KOPT-K1 (cell line): ENCODE data around the gene KLHDC8B.
A peak's percentile ranks its signal among the peaks of the same experiment; 100 is the strongest.

Experiments
- H3K27ac ChIP-seq: fragments of 200-600 bp; sonication (generic); 2 replicates; pipeline ENCODE4 v1.5.1; 2016; ENCODE audit warnings: antibody characterized with exemption, mild to moderate bottlenecking, low read depth, low read length; ENCODE audit not compliant: poor library complexity, severe bottlenecking
- H3K36me3 ChIP-seq: fragments of 200-600 bp; sonication (generic); 2 replicates; pipeline ENCODE4 v1.5.1; 2017; ENCODE audit warnings: antibody characterized with exemption, mild to moderate bottlenecking, low read length, moderate library complexity; ENCODE audit not compliant: insufficient read depth
- H3K9me3 ChIP-seq: fragments of 200-600 bp; sonication (generic); 2 replicates; pipeline ENCODE4 v1.5.1; 2017; ENCODE audit warnings: antibody characterized with exemption, low read length, mild to moderate bottlenecking; ENCODE audit not compliant: insufficient read depth, poor library complexity, severe bottlenecking

The KLHDC8B gene

DNA sequence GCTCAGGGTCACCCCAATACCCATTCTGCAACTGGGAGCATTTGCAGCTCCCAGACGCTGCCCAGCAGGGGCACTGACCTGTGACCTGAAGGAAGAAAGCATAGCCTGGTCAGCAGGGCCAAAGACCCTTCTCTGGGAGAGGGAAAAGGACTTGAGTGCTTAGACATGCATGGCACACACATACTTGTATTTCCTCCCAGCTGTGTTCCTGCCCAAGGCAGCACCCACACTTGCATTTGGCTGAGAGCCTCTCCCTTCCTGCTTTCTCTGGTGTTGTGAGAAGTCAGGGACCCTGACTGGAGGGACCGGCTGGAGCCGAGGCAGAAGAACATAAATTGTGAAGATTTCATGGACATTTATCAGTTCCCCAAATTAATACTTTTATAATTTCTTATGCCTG, 31.3 kb upstream of the KLHDC8B start:
- H3K27ac ChIP-seq, result no peak overlapping the region
- no peaks in the 10 kb centered on the region for H3K36me3 ChIP-seq
- peaks cover 18% of the 10 kb centered on the region for H3K9me3 ChIP-seq

DNA sequence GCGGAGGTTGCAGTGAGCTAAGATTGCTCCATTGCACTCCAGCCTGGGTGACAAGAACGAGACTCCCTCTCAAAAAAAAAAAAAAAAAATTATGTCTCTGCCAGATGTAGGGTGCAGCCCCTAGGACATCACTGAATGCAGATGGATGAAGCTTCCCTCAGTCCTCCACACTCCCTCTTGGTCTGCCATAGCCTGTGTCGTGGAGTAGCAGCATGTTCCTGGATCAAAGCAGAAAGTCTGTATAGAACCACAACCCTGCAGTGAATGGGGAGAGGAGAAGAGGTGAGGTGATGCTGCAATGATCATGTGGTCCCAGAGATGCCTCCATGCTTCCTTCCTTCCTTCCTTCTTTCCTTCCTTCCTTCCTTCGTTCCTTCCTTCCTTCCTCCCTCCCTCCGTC, 23.2 kb upstream of the KLHDC8B start:
- H3K36me3 ChIP-seq, result no peaks in the 10 kb centered on the region
- no peak overlapping the region for H3K27ac ChIP-seq
- no peaks in the 10 kb centered on the region for H3K9me3 ChIP-seq

DNA sequence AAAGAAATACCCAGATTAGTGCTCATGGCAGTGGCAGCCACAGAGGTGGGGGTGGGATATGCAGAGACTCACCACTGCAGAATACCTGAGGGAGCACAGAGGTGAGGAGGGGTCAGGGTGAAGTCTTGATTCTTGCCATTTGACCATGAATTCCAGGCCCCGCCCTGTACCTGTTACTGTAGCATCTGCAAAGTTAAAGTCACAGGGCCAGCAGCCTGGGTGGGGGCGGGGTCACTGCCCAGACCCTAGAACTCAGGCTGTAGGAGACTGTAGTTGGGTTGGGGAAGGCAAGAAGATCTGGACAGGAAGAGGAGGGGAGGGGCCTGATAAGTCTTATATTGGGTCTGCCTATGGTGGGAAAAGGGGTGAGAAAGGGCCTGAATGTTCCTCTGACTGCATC, 19.8 kb upstream of the KLHDC8B start:
- no peaks in the 10 kb centered on the region for H3K36me3 ChIP-seq
- H3K9me3 ChIP-seq, result no peaks in the 10 kb centered on the region
- H3K27ac ChIP-seq, result no peak overlapping the region

DNA sequence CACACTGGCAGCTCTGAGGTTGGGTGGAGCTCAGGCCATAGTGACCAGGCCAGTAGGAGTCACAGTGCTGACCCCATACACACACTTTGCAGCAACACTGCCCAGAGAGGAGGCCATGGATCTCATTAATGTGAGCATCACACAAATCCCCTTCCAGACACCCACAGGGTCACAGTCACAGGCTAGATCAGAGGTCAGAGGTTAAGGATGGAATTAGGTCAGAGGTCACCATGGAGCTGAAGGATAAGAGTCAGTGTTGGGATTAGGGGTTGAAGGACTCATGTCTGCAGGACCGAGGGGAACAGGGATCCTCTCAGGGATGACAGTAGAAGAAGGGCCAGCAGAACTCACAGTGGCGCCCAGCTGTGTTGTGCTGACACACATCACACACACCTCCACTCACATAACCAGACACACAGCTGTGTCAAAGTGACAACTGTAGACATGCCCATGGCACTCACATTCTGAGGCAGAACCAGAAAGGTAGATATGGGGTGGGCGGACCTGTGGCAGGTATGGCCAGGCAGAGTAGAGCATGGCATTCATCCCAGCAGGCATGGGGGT, 18.0 kb upstream of the KLHDC8B start:
- no peak overlapping the region for H3K27ac ChIP-seq

DNA sequence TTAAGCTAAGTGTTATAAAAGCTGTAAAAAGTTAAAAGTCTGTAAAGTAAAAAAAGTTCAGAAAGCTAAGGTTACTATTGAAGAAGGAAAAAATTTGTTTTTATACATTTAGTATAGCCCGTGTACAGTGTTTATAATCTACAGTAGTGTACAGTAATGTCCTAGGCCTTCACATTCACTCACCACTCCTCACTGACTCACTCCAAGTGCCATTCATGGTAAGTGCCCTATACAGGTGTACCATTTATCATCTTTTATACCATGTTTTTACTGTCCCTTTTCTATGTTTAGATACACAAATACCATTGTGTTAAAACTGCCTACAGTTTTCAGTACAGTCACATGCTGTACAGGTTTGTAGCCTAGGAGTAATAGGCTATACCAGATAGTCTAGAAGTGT, 14.1 kb upstream of the KLHDC8B start:
- Histone ChIP-seq H3K9me3 (no peaks in the 10 kb centered on the region), H3K36me3 (no peaks in the 10 kb centered on the region; the same call in 1 of the 2 replicates), H3K27ac (no peak overlapping the region)

More for the DNA sequence above, 18.0 kb upstream of the KLHDC8B start:
- no peaks in the 10 kb centered on the region for H3K9me3 ChIP-seq
- no peaks in the 10 kb centered on the region for H3K36me3 ChIP-seq

DNA sequence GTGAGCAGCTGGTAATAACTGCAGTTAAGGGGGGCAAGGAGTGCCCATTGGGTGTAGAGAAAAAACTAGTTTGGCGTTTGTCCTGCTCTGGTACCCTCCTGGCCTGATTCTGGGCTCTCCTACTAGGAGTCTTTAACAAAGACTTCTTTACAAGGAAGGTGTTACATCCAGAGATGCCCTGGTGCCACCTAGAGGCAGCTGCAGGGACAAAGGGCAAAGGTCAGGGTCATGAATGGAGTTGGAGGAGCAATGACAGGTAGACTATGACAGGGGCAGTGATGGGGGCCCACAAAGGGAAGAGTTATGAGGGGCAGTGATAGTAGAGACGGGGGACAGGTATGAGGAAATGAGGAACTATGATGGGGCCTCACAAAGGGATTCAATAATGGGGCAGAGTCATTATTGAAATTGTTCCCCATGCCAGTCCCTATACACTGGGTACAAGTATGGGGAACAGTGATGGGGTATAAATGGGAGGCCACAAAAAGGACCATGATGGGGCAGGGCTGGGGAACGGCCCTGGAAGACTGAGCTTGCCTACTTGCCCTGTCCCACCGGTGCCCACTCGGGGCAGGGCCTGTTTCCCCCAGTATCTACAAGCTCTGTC, 13.2 kb upstream of the KLHDC8B start:
- peaks cover 7% of the 10 kb centered on the region for H3K36me3 ChIP-seq
- no peaks in the 10 kb centered on the region for H3K9me3 ChIP-seq
- no peak overlapping the region for H3K27ac ChIP-seq

DNA sequence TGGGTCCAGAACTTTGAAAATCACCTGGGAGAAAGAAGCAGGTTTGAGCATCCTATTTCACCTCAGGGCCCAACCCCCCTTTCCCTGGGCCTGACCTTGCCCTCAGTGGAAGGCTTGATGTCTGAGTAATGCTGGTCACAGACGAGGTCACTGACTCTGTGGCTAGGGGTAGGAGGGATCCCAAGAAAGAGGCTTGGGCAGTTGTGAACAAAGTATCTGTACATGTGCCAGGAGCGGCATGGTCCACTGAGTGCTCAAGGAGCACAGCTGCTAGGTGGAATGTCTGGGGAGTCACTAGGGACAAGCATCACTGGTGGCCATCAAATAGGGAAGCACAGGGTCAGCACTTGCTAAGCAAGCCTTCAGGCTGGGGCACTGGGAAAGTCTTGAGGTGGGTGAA, 12.6 kb upstream of the KLHDC8B start:
- Histone ChIP-seq H3K9me3 (no peaks in the 10 kb centered on the region), H3K27ac (no peak overlapping the region), H3K36me3 (peaks cover 13% of the 10 kb centered on the region)

DNA sequence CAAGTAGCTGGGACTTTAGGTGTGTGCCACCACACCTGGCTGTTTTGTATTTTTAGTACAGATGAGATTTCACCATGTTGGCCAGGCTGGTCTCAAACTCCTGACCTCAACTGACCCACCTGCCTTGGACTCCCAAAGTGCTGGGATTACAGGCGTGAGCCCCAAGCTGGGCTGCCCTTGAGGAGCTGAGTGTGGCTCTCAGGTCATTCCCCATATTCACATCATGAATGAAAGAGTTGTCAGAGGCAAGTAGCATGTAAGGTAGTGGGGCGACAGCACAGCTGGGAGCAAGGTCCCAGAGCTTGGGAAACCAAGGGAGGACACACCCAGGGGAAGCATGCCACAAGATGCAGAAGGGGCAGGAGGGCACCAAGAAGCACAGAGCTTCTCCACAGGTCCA, 10.2 kb upstream of the KLHDC8B start:
- Histone ChIP-seq H3K9me3 (no peaks in the 10 kb centered on the region), H3K27ac (no peak overlapping the region), H3K36me3 (peaks cover 24% of the 10 kb centered on the region)

DNA sequence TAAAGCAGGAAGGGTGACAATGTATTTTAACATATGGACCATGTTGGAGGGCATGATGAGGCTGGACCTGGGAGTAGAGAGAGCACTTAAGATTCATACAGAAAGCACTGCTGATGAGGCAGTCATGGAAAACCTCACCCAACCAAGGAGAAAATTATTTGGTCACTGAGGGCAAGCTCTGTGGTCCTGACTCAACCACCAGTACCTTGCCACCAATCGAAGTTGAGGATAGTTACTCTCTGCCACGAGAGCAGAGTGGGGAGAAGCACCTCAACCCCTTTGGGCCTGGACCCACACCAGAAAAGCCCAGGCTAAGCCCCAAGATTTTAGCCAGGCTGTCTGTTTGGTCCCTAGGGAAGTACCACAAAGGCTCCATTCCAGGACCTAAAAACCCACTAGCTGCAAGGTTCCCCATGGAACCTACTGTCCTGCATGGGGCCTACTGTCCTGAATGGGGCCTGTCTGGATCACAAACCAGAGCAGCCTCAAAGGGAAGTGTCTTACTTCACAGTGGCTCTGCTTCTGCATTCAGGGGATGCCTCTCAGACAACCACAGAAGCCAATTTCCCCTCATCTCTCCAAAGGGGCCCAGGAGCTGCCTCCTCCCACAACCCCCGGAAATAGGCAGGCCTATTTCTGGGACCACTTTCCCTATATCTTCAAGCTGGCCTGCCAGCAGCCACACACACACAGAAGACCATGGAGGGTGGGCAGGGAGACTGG, 9.4 kb upstream of the KLHDC8B start:
- peaks cover 6% of the 10 kb centered on the region for H3K9me3 ChIP-seq
- peaks cover 24% of the 10 kb centered on the region for H3K36me3 ChIP-seq
- no peak overlapping the region for H3K27ac ChIP-seq

DNA sequence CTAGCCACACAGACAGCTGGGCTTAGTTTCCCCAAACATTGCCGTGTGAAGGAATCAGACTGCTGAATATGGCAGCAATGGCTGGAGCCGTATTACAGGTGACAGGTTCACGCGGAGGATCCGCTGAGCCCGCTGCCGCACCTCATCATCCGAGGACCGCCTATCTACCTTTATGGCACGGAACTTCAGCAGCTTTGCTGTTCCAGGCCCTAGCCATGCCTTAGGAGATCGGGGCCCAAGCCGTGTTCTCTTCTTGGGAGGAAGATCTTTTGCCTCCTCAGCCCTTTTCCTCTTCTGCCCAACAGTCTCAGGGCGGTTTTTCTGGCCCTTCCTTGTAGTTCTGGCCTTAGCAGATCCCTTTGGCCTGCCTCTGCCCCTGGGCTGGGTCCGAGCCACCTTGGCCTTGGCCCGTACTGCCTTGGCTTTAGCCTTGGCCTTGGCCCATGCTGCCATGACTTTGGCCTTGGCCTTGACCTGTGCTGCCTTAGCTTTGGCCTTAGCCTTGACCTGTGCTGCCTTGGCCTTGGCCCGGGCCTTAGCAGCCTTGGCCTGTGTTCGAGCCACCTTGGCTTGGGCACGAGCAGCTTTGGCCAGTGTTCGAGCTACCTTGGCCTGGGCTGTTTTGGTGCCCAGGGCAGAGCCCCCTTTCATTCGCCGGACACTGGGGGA, 8.5 kb upstream of the KLHDC8B start:
- peaks cover 24% of the 10 kb centered on the region for H3K36me3 ChIP-seq

DNA sequence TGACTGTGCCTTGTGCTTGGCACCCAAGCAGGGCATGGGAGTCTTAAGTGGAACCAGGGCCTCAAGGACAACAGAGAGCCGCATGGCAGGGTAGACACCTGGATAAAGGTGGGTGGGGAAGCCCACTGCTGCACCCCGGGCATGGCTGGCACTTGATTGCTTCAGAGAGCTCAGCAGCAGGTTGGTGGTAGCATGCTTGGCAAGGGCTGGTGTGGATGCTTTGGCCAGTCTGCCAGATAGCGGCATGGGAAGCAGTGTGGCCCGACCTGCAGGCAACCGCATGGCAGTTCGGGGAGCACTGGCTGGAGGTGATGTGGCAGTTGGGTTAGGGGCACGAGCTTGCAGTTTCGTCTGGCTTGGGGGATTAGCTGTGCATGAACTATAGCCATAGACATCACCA, 7.8 kb upstream of the KLHDC8B start:
- Histone ChIP-seq H3K36me3 (peaks cover 24% of the 10 kb centered on the region), H3K27ac (no peak overlapping the region), H3K9me3 (peaks cover 6% of the 10 kb centered on the region)

More for the DNA sequence above, 8.5 kb upstream of the KLHDC8B start:
- H3K9me3 ChIP-seq, result peaks cover 6% of the 10 kb centered on the region
- no peak overlapping the region for H3K27ac ChIP-seq

DNA sequence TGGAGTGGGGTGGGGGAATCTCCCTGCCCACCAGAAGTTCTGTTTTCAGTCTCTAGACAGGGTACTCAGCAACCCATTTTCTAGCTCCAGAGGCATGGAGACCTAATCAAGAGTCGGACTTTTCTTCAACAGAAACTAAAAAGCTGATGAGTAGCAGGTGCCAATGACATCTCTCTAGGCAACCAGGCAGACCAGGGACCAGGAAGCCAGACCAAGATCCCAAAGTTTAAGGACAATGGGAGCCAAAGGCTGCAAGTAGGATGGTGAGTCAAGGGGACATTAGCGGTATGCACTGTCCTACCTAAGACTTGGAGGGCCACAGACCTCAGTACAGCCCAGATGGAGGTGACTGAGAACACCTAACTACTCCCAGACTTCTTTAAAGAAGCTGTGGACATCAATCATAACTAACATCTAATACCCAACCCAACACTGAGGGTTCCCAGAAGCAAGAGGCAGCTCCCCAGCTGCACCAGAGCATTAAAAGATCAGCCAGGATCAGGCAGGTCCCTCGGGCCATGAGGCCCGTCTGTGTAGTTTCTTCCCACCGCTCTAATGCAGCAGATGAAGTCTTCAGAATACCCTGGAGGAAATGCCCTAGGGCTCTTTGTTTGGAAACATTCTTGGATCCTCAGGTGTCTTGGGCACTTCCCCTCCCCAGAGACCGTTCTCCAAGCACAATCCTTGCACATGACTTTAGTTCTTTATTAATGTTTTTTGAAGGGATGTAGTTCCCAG, 6.2 kb upstream of the KLHDC8B start:
- Histone ChIP-seq H3K9me3 (peaks cover 6% of the 10 kb centered on the region), H3K27ac (peak overlapping the region; percentile 66), H3K36me3 (peaks cover 24% of the 10 kb centered on the region)

DNA sequence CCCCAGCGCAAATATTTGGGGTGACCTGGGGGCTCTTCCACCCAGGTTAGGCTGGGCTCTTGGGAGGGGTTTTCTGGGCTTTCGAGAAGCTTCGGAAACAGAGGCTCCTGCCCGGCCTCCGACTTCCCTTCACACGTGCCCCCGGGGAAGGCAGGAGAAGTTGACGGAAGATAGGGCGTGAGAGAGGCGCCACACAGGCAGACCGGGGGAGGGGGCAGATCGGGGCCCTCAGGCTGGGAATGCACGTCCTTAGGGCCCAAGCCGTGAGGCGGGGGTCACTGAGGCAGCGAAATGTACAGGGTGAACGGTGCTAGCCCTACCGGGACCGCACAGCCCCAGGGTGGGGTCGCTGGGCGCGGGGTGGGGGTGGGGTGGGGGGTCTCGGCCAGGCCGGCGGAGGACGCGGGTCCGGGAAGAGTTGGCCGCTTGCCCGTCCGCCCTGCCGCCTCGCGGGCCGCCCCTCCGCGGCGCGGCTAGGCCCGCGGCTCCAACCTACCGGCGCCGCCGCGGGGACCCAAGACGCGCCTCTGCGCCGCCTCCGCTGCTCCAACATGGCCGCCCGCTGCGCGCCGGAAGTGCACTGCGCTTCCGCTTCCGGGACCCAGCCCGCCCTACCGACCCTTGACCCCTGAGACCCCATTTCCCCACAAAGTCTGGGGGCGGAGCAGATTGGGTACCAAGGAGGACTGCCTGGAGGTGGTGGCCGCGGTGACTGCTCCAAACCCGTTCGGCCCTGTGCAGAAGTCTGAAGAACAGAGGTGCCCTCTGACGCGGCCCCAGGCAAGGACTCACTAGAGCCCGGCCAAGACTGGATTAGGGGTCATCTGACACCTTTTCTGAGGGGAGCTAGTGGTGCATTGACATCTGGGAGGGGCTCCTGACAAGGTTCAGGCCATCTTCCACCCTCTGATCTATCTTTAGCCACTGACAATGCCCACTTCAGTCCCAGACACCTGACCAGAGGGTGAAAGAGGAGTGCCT, 5.3 kb upstream of the KLHDC8B start, which contains the start of gene CCDC71:
Gene CCDC71, minus strand, starts transcription at position 561 of the 981 bp plus-strand sequence. CDS start 2,123 bp downstream, outside the sequence.
- Histone ChIP-seq H3K9me3 (peaks cover 6% of the 10 kb centered on the region), H3K36me3 (peaks cover 24% of the 10 kb centered on the region), H3K27ac (peak within 1 kb of the TSS; percentile 66)
